HEK293 (cell line): ENCODE data around the gene MRPL46.

Experiments used
- CTCF ChIA-PET: fragments of 350-600 bp; formaldehyde crosslinking; extraction: SDS; loops from one replicate; lab custom pipeline; 2021; ENCODE audit warnings: antibody characterized with exemption; lab: Yijun Ruan, JAX
- POLR2A ChIA-PET: fragments of 300-600 bp; formaldehyde crosslinking; extraction: SDS; loops from one replicate; lab custom pipeline; 2020; ENCODE audit warnings: antibody characterized with exemption, inconsistent platforms; lab: Yijun Ruan, JAX
- H3K27ac ChIP-seq: fragments of 200-500 bp; sonication (Bioruptor generic); 2 replicates; pipeline ENCODE4 v1.5.1; 2014; ENCODE audit warnings: low read depth, low read length, control low read depth, inconsistent platforms; ENCODE audit errors: extremely low read depth
- H3K36me3 ChIP-seq, 2 experiments: fragments of 200-500 bp in 1 of 2; sonication (Bioruptor generic) in 1 of 2; 1 replicate in 1 of 2; 2 replicates in 1 of 2; pipeline ENCODE4 v1.5.1; 2014 to 2017; ENCODE audit warnings: inconsistent platforms in 2 of 2, low read length in 2 of 2; ENCODE audit not compliant: control insufficient read depth in 2 of 2, insufficient read depth in 1 of 2
- H3K4me1 ChIP-seq: fragments of 200-500 bp; sonication (Bioruptor generic); 2 replicates; pipeline ENCODE4 v1.5.1; 2014; ENCODE audit warnings: mild to moderate bottlenecking, low read length, inconsistent platforms; ENCODE audit not compliant: control insufficient read depth, insufficient read depth
- H3K4me3 ChIP-seq: 2 replicates; pipeline ENCODE4 v1.5.1; 2011; ENCODE audit warnings: low read depth, mild to moderate bottlenecking, control low read depth, low read length, moderate library complexity
- H3K9me3 ChIP-seq: fragments of 200-500 bp; sonication (Bioruptor generic); 2 replicates; pipeline ENCODE4 v1.5.1; 2014; ENCODE audit warnings: low read depth, low read length, inconsistent platforms; ENCODE audit not compliant: control insufficient read depth, insufficient read depth
- HOXC10 ChIP-seq: sonication (generic); formaldehyde crosslinking; IDR thresholded peaks from 2 replicates; pipeline ENCODE4 v1.8.1; 2023; ENCODE audit warnings: mild to moderate bottlenecking, missing genetic modification reagents
- KLF16 ChIP-seq: fragments of 450-650 bp; formaldehyde crosslinking; IDR thresholded peaks from 2 replicates; pipeline ENCODE4 v1.5.1; 2017; ENCODE audit warnings: missing biosample characterization, missing genetic modification characterization
- MEIS1 ChIP-seq: sonication (generic); formaldehyde crosslinking; IDR thresholded peaks from 2 replicates; pipeline ENCODE4 v1.8.1; 2022; ENCODE audit warnings: missing genetic modification reagents, mild to moderate bottlenecking, borderline replicate concordance
- MZF1 ChIP-seq: fragments of 450-650 bp; formaldehyde crosslinking; IDR thresholded peaks from 2 replicates; pipeline ENCODE4 v1.5.1; 2017; ENCODE audit warnings: missing biosample characterization, missing genetic modification characterization, borderline replicate concordance
- PBX3 ChIP-seq: sonication (generic); formaldehyde crosslinking; IDR thresholded peaks from 2 replicates; pipeline ENCODE4 v1.8.1; 2022; ENCODE audit warnings: mild to moderate bottlenecking, moderate library complexity, missing genetic modification reagents
- ZIC2 ChIP-seq: fragments of 450-650 bp; formaldehyde crosslinking; IDR thresholded peaks from 2 replicates; pipeline ENCODE4 v1.5.1; 2016; ENCODE audit warnings: missing biosample characterization, missing genetic modification characterization
- ZNF24 ChIP-seq: fragments of 450-650 bp; formaldehyde crosslinking; IDR thresholded peaks from 2 replicates; pipeline ENCODE4 v1.5.1; 2016; ENCODE audit warnings: missing biosample characterization, missing genetic modification characterization
- ZNF248 ChIP-seq: fragments of 450-650 bp; formaldehyde crosslinking; IDR thresholded peaks from 2 replicates; pipeline ENCODE4 v1.5.1; 2017; ENCODE audit warnings: missing biosample characterization, missing genetic modification characterization
- ZNF354C ChIP-seq: fragments of 450-650 bp; formaldehyde crosslinking; IDR thresholded peaks from 2 replicates; pipeline ENCODE4 v1.5.1; 2016; ENCODE audit warnings: missing biosample characterization, missing genetic modification characterization, low read depth, borderline replicate concordance
- ZNF404 ChIP-seq: fragments of 450-650 bp; formaldehyde crosslinking; IDR thresholded peaks from 2 replicates; pipeline ENCODE4 v1.5.1; 2017; ENCODE audit warnings: missing biosample characterization, missing genetic modification characterization
- ZNF510 ChIP-seq: fragments of 450-650 bp; formaldehyde crosslinking; IDR thresholded peaks from 2 replicates; pipeline ENCODE4 v1.5.1; 2018; ENCODE audit warnings: mild to moderate bottlenecking, missing genetic modification characterization, missing biosample characterization; ENCODE audit not compliant: insufficient replicate concordance
- ZNF529 ChIP-seq: fragments of 450-650 bp; formaldehyde crosslinking; IDR thresholded peaks from 2 replicates; pipeline ENCODE4 v1.5.1; 2017; ENCODE audit warnings: missing genetic modification characterization, missing biosample characterization; ENCODE audit not compliant: insufficient replicate concordance
- ZNF530 ChIP-seq: fragments of 450-650 bp; formaldehyde crosslinking; IDR thresholded peaks from 2 replicates; pipeline ENCODE4 v1.5.1; 2016; ENCODE audit warnings: low read depth, missing biosample characterization, missing genetic modification characterization
- ZNF548 ChIP-seq: fragments of 450-650 bp; formaldehyde crosslinking; IDR thresholded peaks from 2 replicates; pipeline ENCODE4 v1.5.1; 2016; ENCODE audit warnings: missing biosample characterization, missing genetic modification characterization
- ZNF585B ChIP-seq: fragments of 450-650 bp; formaldehyde crosslinking; IDR thresholded peaks from 2 replicates; pipeline ENCODE4 v1.5.1; 2016; ENCODE audit warnings: missing biosample characterization, missing genetic modification characterization
- ZNF76 ChIP-seq: fragments of 450-650 bp; formaldehyde crosslinking; IDR thresholded peaks from 2 replicates; pipeline ENCODE4; 2016; ENCODE audit warnings: low read depth, missing biosample characterization, missing genetic modification characterization, borderline replicate concordance
- ZNF768 ChIP-seq: fragments of 450-650 bp; formaldehyde crosslinking; IDR thresholded peaks from 2 replicates; pipeline ENCODE4 v1.5.1; 2018; ENCODE audit warnings: missing biosample characterization, mild to moderate bottlenecking, missing genetic modification characterization
- TF ChIP-seq, protein P1 (sequence below): fragments of 450-650 bp; formaldehyde crosslinking; IDR thresholded peaks from 2 replicates; pipeline ENCODE4 v1.5.1; 2016; ENCODE audit warnings: missing biosample characterization, missing genetic modification characterization
- TF ChIP-seq, protein P2 (sequence below): fragments of 450-650 bp; formaldehyde crosslinking; IDR thresholded peaks from 2 replicates; pipeline ENCODE4 v1.5.1; 2016; ENCODE audit warnings: missing biosample characterization, missing genetic modification characterization

Gene MRPL46

DNA sequence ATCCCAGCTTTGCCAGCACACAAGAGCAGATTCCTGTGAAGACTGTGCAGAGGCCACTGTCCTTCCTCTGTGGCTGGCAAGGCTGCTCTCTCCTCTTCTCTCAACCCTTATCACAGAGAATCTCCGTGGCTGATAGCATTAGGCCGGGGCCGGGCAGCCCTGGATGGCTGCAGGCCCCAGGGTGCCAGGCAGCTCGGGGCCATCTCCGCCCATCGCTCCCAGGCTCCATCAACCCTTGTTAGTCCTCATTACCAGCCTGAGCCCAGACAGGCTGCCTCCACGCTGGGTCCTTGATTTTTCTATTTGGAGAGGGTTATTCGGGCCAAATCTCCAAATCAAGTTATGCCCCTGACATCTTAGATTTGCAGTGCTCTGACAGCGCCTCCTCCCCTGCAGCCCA lies 39.1 kb downstream of the MRPL46 start:
- POLR2A ChIA-PET, result no interaction called here
- H3K36me3 ChIP-seq, result no peaks in the 10 kb centered on the region
- TF ChIP-seq ZNF548 (tag by site-specific recombination) (no peak), MEIS1 (CRISPR knock-in tag) (no peak), PBX3 (no peak), ZNF354C (tag by site-specific recombination) (no peak), ZNF510 (tag by site-specific recombination) (no peak), ZNF530 (tag by site-specific recombination) (no peak), ZNF585B (tag by site-specific recombination) (no peak), KLF16 (tag by site-specific recombination) (no peak)
- TF ChIP-seq, protein P1, sequence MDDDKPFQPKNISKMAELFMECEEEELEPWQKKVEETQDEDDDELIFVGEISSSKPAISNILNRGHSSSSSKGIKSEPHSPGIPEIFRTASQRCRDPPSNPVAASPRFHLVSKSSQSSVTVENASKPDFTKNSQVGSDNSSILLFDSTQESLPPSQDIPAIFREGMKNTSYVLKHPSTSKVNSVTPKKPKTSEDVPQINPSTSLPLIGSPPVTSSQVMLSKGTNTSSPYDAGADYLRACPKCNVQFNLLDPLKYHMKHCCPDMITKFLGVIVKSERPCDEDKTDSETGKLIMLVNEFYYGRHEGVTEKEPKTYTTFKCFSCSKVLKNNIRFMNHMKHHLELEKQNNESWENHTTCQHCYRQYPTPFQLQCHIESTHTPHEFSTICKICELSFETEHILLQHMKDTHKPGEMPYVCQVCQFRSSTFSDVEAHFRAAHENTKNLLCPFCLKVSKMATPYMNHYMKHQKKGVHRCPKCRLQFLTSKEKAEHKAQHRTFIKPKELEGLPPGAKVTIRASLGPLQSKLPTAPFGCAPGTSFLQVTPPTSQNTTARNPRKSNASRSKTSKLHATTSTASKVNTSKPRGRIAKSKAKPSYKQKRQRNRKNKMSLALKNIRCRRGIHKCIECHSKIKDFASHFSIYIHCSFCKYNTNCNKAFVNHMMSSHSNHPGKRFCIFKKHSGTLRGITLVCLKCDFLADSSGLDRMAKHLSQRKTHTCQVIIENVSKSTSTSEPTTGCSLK (tag by site-specific recombination), result no peak
- CTCF ChIA-PET, result interaction anchor here (0.6 to 1.4 kb wide), 2 partner anchors 12 to 177 kb away, joined by 3 to 5 read pairs; no protein-coding TSS in a partner anchor
- no peak overlapping the region for H3K4me3 ChIP-seq
- H3K27ac ChIP-seq, result no peak overlapping the region
- H3K4me1 ChIP-seq, result no peaks in the 10 kb centered on the region
- H3K9me3 ChIP-seq, result no peaks in the 10 kb centered on the region

GRCh38 chr15:88426304-88426703 lies 40.9 kb downstream of the MRPL46 start:
- H3K27ac ChIP-seq, result no peak overlapping the region
- no peaks in the 10 kb centered on the region for H3K4me1 ChIP-seq
- TF ChIP-seq ZNF24 (tag by site-specific recombination) (no peak), ZNF248 (tag by site-specific recombination) (no peak), ZNF76 (tag by site-specific recombination) (no peak), MZF1 (tag by site-specific recombination) (no peak), ZNF768 (tag by site-specific recombination) (no peak), ZNF404 (no peak), ZIC2 (tag by site-specific recombination) (no peak), ZNF529 (no peak), HOXC10 (CRISPR knock-in tag) (no peak)
- TF ChIP-seq, protein P2, sequence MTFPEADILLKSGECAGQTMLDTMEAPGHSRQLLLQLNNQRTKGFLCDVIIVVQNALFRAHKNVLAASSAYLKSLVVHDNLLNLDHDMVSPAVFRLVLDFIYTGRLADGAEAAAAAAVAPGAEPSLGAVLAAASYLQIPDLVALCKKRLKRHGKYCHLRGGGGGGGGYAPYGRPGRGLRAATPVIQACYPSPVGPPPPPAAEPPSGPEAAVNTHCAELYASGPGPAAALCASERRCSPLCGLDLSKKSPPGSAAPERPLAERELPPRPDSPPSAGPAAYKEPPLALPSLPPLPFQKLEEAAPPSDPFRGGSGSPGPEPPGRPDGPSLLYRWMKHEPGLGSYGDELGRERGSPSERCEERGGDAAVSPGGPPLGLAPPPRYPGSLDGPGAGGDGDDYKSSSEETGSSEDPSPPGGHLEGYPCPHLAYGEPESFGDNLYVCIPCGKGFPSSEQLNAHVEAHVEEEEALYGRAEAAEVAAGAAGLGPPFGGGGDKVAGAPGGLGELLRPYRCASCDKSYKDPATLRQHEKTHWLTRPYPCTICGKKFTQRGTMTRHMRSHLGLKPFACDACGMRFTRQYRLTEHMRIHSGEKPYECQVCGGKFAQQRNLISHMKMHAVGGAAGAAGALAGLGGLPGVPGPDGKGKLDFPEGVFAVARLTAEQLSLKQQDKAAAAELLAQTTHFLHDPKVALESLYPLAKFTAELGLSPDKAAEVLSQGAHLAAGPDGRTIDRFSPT (tag by site-specific recombination), result no peak
- ChIA-PET CTCF (interaction anchor here (0.8 to 1.7 kb wide), 3 partner anchors 14 to 230 kb away, joined by 3 to 7 read pairs (median 4); no protein-coding TSS in a partner anchor), POLR2A (no interaction called here)
- no peaks in the 10 kb centered on the region for H3K9me3 ChIP-seq
- no peak overlapping the region for H3K4me3 ChIP-seq
- no peaks in the 10 kb centered on the region for H3K36me3 ChIP-seq
